ENCODE measurements around the gene NUP85.
"Not testable (repeated sequence)": the region's sequence is repeated elsewhere in the genome, so short reads cannot be mapped to it uniquely, and the experiment has no call there.

The NUP85 gene

GRCh38 chr17:75181110-75181509, 24.4 kb upstream of the NUP85 start:
- Histone ChIP-seq H3K9ac (ENCODE audit: low read depth, low read length) (no peak overlapping the region), H3K27me3 (ENCODE audit: control insufficient read depth, insufficient read depth, low read length) (no peaks in the 10 kb centered on the region), H3K9me3 (ENCODE audit: control insufficient read depth, insufficient read depth, low read length) (no peaks in the 10 kb centered on the region), H3K36me3 (ENCODE audit: control insufficient read depth, insufficient read depth, low read length) (peaks cover 25% of the 10 kb centered on the region), H3K4me1 (ENCODE audit: control insufficient read depth, insufficient read depth, low read length) (peaks cover 6% of the 10 kb centered on the region), H3K4me3 (ENCODE audit: low read depth, low read length) (peak overlapping the region; percentile 89)

- peaks cover 22% of the 10 kb centered on the region for H3K36me3 ChIP-seq (ENCODE audit: control insufficient read depth, insufficient read depth, low read length)
- peak overlapping the region; percentile 89 for H3K4me3 ChIP-seq (ENCODE audit: low read depth, low read length)
- H3K27me3 ChIP-seq (ENCODE audit: control insufficient read depth, insufficient read depth, low read length) = no peaks in the 10 kb centered on the region
- H3K9ac ChIP-seq (ENCODE audit: low read depth, low read length) = peak overlapping the region; percentile 97
- no peaks in the 10 kb centered on the region for H3K9me3 ChIP-seq (ENCODE audit: control insufficient read depth, insufficient read depth, low read length)
- H3K4me1 ChIP-seq (ENCODE audit: control insufficient read depth, insufficient read depth, low read length) = peaks cover 6% of the 10 kb centered on the region
Measured at GRCh38 chr17:75181608-75182318, 23.7 kb upstream of the NUP85 start.

- Histone ChIP-seq H3K9ac (ENCODE audit: low read depth, low read length) (peak overlapping the region; percentile 97), H3K9me3 (ENCODE audit: control insufficient read depth, insufficient read depth, low read length) (no peaks in the 10 kb centered on the region), H3K4me3 (ENCODE audit: low read depth, low read length) (peak overlapping the region; percentile 89), H3K36me3 (ENCODE audit: control insufficient read depth, insufficient read depth, low read length) (peaks cover 20% of the 10 kb centered on the region), H3K4me1 (ENCODE audit: control insufficient read depth, insufficient read depth, low read length) (peaks cover 6% of the 10 kb centered on the region), H3K27me3 (ENCODE audit: control insufficient read depth, insufficient read depth, low read length) (no peaks in the 10 kb centered on the region)
Measured at GRCh38 chr17:75182319-75182568, 23.2 kb upstream of the NUP85 start.

GRCh38 chr17:75182569-75183436, 22.7 kb upstream of the NUP85 start, which contains the start of gene SUMO2:
TSS of gene SUMO2 (minus strand) at chr17:75182959. CDS start at chr17:75182834, 125 bp downstream.
- peak within 1 kb of the TSS; percentile 97 for H3K9ac ChIP-seq (ENCODE audit: low read depth, low read length)
- H3K9me3 ChIP-seq (ENCODE audit: control insufficient read depth, insufficient read depth, low read length) = no peaks in the 10 kb centered on the region
- no peaks in the 10 kb centered on the region for H3K27me3 ChIP-seq (ENCODE audit: control insufficient read depth, insufficient read depth, low read length)
- H3K36me3 ChIP-seq (ENCODE audit: control insufficient read depth, insufficient read depth, low read length) = peaks cover 17% of the 10 kb centered on the region
- H3K4me1 ChIP-seq (ENCODE audit: control insufficient read depth, insufficient read depth, low read length) = peaks cover 6% of the 10 kb centered on the region
- H3K4me3 ChIP-seq (ENCODE audit: low read depth, low read length) = peak within 1 kb of the TSS; percentile 89

GRCh38 chr17:75183999-75184884, 21.2 kb upstream of the NUP85 start:
- Histone ChIP-seq H3K4me3 (ENCODE audit: low read depth, low read length) (no peak overlapping the region), H3K9me3 (ENCODE audit: control insufficient read depth, insufficient read depth, low read length) (no peaks in the 10 kb centered on the region), H3K4me1 (ENCODE audit: control insufficient read depth, insufficient read depth, low read length) (peaks cover 6% of the 10 kb centered on the region), H3K9ac (ENCODE audit: low read depth, low read length) (no peak overlapping the region), H3K27me3 (ENCODE audit: control insufficient read depth, insufficient read depth, low read length) (no peaks in the 10 kb centered on the region), H3K36me3 (ENCODE audit: control insufficient read depth, insufficient read depth, low read length) (peaks cover 11% of the 10 kb centered on the region)

- Histone ChIP-seq H3K9ac (ENCODE audit: low read depth, low read length) (no peak overlapping the region), H3K27me3 (ENCODE audit: control insufficient read depth, insufficient read depth, low read length) (no peaks in the 10 kb centered on the region), H3K4me1 (ENCODE audit: control insufficient read depth, insufficient read depth, low read length) (no peaks in the 10 kb centered on the region), H3K36me3 (ENCODE audit: control insufficient read depth, insufficient read depth, low read length) (no peaks in the 10 kb centered on the region), H3K4me3 (ENCODE audit: low read depth, low read length) (no peak overlapping the region), H3K9me3 (ENCODE audit: control insufficient read depth, insufficient read depth, low read length) (no peaks in the 10 kb centered on the region)
Measured at GRCh38 chr17:75188614-75189013, 16.9 kb upstream of the NUP85 start.

GRCh38 chr17:75191584-75191983, 13.9 kb upstream of the NUP85 start:
- Histone ChIP-seq H3K4me3 (ENCODE audit: low read depth, low read length) (no peak overlapping the region), H3K4me1 (ENCODE audit: control insufficient read depth, insufficient read depth, low read length) (no peaks in the 10 kb centered on the region), H3K9ac (ENCODE audit: low read depth, low read length) (no peak overlapping the region), H3K9me3 (ENCODE audit: control insufficient read depth, insufficient read depth, low read length) (no peaks in the 10 kb centered on the region), H3K27me3 (ENCODE audit: control insufficient read depth, insufficient read depth, low read length) (no peaks in the 10 kb centered on the region), H3K36me3 (ENCODE audit: control insufficient read depth, insufficient read depth, low read length) (no peaks in the 10 kb centered on the region)

- H3K4me1 ChIP-seq (ENCODE audit: control insufficient read depth, insufficient read depth, low read length) = no peaks in the 10 kb centered on the region
- H3K9ac ChIP-seq (ENCODE audit: low read depth, low read length) = no peak overlapping the region
- H3K4me3 ChIP-seq (ENCODE audit: low read depth, low read length) = no peak overlapping the region
- H3K36me3 ChIP-seq (ENCODE audit: control insufficient read depth, insufficient read depth, low read length) = no peaks in the 10 kb centered on the region
- H3K27me3 ChIP-seq (ENCODE audit: control insufficient read depth, insufficient read depth, low read length) = no peaks in the 10 kb centered on the region
- H3K9me3 ChIP-seq (ENCODE audit: control insufficient read depth, insufficient read depth, low read length) = no peaks in the 10 kb centered on the region
Measured at GRCh38 chr17:75194879-75195278, 10.6 kb upstream of the NUP85 start.

- H3K4me1 ChIP-seq (ENCODE audit: control insufficient read depth, insufficient read depth, low read length) = no peaks in the 10 kb centered on the region
- no peaks in the 10 kb centered on the region for H3K36me3 ChIP-seq (ENCODE audit: control insufficient read depth, insufficient read depth, low read length)
- H3K27me3 ChIP-seq (ENCODE audit: control insufficient read depth, insufficient read depth, low read length) = no peaks in the 10 kb centered on the region
- H3K4me3 ChIP-seq (ENCODE audit: low read depth, low read length) = no peak overlapping the region
- H3K9ac ChIP-seq (ENCODE audit: low read depth, low read length) = no peak overlapping the region
- no peaks in the 10 kb centered on the region for H3K9me3 ChIP-seq (ENCODE audit: control insufficient read depth, insufficient read depth, low read length)
Measured at GRCh38 chr17:75199886-75200618, 5.4 kb upstream of the NUP85 start.

- H3K36me3 ChIP-seq (ENCODE audit: control insufficient read depth, insufficient read depth, low read length) = no peaks in the 10 kb centered on the region
- H3K9ac ChIP-seq (ENCODE audit: low read depth, low read length) = peak overlapping the region; percentile 99
- no peaks in the 10 kb centered on the region for H3K27me3 ChIP-seq (ENCODE audit: control insufficient read depth, insufficient read depth, low read length)
- peak overlapping the region; percentile 84 for H3K4me3 ChIP-seq (ENCODE audit: low read depth, low read length)
- H3K9me3 ChIP-seq (ENCODE audit: control insufficient read depth, insufficient read depth, low read length) = no peaks in the 10 kb centered on the region
- no peaks in the 10 kb centered on the region for H3K4me1 ChIP-seq (ENCODE audit: control insufficient read depth, insufficient read depth, low read length)
Measured at GRCh38 chr17:75205793-75206163, 299 bp downstream of the NUP85 start.

- not testable (repeated sequence) for H3K4me1 ChIP-seq (ENCODE audit: control insufficient read depth, insufficient read depth, low read length); H3K9ac ChIP-seq (ENCODE audit: low read depth, low read length)
- peak overlapping the region; percentile 13 for H3K4me3 ChIP-seq (ENCODE audit: low read depth, low read length)
Measured at GRCh38 chr17:75207050-75207407, 1.6 kb downstream of the NUP85 start.

More at GRCh38 chr17:75207050-75207407, 1.6 kb downstream of the NUP85 start:
- H3K9me3 ChIP-seq (ENCODE audit: control insufficient read depth, insufficient read depth, low read length); H3K36me3 ChIP-seq (ENCODE audit: control insufficient read depth, insufficient read depth, low read length); H3K27me3 ChIP-seq (ENCODE audit: control insufficient read depth, insufficient read depth, low read length): not testable (repeated sequence)
